Skeletal muscle tissue (tissue), 5 donors: ENCODE data around the gene KRTAP4-3. TPM values are rescaled to one million over a fixed set of nuclear protein-coding genes. Genes with fewer than 3 reads are reported as not detected.
"Not testable (repeated sequence)": the region's sequence is repeated elsewhere in the genome, so short reads cannot be mapped to it uniquely, and the experiment has no call there.

Experiments used
- H3K27ac ChIP-seq: one replicate; pipeline ENCODE4 v1.7.0; 2013; ENCODE audit warnings: mild to moderate bottlenecking, low read depth, low read length, inconsistent platforms
- H3K27me3 ChIP-seq, 3 donors: one replicate each; pipeline ENCODE4 v1.7.0; 2013; ENCODE audit warnings: low read length in 3 of 3; ENCODE audit not compliant: control insufficient read depth in 3 of 3, insufficient read depth in 3 of 3
- H3K36me3 ChIP-seq, 3 donors: one replicate each; pipeline ENCODE4 v1.7.0; 2013; ENCODE audit warnings: low read length in 3 of 3; ENCODE audit not compliant: control insufficient read depth in 3 of 3, insufficient read depth in 3 of 3
- H3K4me1 ChIP-seq, 3 donors: one replicate each; pipeline ENCODE4 v1.7.0; 2013; ENCODE audit warnings: low read length in 3 of 3, mild to moderate bottlenecking in 3 of 3; ENCODE audit not compliant: control insufficient read depth in 3 of 3, insufficient read depth in 3 of 3
- H3K4me3 ChIP-seq, 3 donors: one replicate each; pipeline ENCODE4 v1.7.0; 2013; ENCODE audit warnings: low read length in 3 of 3
- H3K9ac ChIP-seq, 3 donors: one replicate each; pipeline ENCODE4 v1.7.0; 2013; ENCODE audit warnings: low read length in 3 of 3, mild to moderate bottlenecking in 3 of 3, moderate library complexity in 2 of 3, low read depth in 1 of 3
- H3K9me3 ChIP-seq, 3 donors: one replicate each; pipeline ENCODE4 v1.7.0; 2013; ENCODE audit warnings: low read length in 3 of 3; ENCODE audit not compliant: control insufficient read depth in 3 of 3
- small RNA-seq: library from RNA; depleted of rRNA; stranded (forward); fragments of <200 nt; gene quantifications from one replicate; pipeline ENCODE3, GENCODE V24; 2014
- total RNA-seq: library from RNA; depleted of rRNA; stranded (reverse); fragments of >200 nt; gene quantifications from one replicate; pipeline ENCODE4 v1.2.3, GENCODE V29; 2014
- donor health status: Osteomylitis.

The KRTAP4-3 gene
- total RNA-seq, 1 donor from 2014 or later: not detected

DNA sequence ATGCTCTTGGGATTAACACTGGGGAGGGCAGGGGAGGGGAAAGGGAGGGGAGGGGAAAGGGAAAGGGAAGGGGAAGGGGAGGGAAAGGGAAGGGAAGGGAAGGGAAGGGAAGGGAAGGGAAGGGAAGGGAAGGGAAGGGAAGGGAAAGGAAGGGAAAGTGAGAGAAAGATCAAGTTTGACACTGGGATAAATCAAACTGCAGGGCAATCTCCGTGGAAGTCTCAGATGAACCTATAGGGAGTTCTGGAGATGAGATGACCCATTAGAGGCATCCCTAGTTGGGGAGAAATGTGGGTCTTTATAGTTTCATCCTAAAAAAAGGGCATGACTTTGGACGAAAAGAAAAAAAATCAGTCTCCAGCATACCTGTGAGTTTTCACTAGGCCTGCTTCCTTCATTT lies 46.3 kb downstream of the KRTAP4-3 start:
- peaks cover 0 to 7% (median 0%) of the 10 kb centered on the region in 3 donors for H3K27me3 ChIP-seq
- H3K9me3 ChIP-seq: no peaks in the 10 kb centered on the region
- H3K36me3 ChIP-seq: no peaks in the 10 kb centered on the region
- no peaks in the 10 kb centered on the region for H3K4me1 ChIP-seq
- H3K27ac ChIP-seq: no peak overlapping the region
- H3K4me3 ChIP-seq: no peak overlapping the region
- H3K9ac ChIP-seq: no peak overlapping the region

DNA sequence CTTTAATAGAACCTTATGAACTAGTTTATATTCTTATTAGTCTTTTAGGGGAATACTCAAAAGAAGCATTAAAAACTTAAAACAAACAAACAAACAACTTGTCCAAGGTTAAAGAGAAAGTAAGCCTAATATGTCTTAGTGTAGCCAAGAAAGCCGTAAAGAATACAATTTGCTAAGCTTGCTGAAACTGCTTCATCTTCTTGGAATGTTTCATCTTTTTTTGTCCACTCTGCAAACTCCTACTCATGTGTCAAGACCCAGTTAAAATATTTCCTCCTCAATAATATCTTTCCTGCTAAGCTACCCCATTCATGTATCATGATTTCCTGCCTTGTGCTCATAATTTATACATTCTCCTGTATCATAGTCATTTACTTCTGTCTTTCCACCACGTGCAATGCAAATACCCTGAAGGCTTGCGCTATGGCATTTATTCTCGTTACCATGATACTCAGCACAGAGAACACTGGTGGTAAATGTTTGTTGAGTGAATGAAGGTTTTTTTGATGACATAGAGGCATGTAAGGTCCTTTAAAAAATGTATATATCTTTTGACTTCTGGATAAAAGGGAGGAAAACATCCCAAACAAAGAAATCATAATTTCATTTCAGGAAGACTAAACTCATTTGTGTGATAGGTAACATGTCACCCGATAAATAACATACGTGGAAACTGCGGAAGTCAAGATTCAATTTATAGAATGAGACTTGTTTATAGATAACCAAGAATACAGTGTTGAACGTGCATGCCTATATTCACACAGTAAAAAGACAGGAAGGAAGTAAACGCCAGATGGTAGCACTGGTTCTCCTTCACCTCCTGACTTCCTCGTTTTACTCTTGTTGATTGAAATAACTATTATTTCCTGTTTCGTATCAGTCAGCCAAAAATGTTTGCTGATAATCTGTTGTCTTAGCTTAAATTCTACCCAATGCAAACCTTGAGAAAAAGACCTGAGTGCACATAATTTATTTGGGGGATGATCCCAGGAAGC lies 48.0 kb downstream of the KRTAP4-3 start:
- H3K9me3 ChIP-seq, H3K4me3 ChIP-seq, H3K36me3 ChIP-seq, H3K27me3 ChIP-seq, H3K27ac ChIP-seq, H3K4me1 ChIP-seq, H3K9ac ChIP-seq: not testable (repeated sequence)

DNA sequence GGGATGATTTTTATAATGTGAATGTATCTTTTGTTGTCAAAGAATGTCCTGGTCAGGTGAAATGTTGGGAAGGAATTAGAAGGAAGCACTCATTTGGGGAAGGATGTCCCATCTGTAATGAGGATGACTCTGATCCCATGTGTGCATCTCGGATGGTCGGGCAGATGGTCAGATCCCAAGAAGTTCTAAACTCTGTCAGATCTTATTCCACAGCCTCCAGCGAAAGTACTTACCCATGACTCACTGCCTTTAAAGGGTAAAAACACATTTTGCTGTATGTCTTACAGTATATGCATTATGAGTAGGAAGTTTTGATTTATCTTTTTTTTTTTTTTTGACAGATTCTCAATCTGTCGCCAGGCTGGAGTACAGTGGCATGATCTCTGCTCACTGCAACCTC lies 49.3 kb downstream of the KRTAP4-3 start:
- Histone ChIP-seq H3K9ac (no peak overlapping the region), H3K4me1 (no peaks in the 10 kb centered on the region), H3K27me3 (peaks cover 0 to 7% (median 0%) of the 10 kb centered on the region in 3 donors), H3K36me3 (no peaks in the 10 kb centered on the region), H3K27ac (no peak overlapping the region), H3K9me3 (no peaks in the 10 kb centered on the region), H3K4me3 (no peak overlapping the region)

DNA sequence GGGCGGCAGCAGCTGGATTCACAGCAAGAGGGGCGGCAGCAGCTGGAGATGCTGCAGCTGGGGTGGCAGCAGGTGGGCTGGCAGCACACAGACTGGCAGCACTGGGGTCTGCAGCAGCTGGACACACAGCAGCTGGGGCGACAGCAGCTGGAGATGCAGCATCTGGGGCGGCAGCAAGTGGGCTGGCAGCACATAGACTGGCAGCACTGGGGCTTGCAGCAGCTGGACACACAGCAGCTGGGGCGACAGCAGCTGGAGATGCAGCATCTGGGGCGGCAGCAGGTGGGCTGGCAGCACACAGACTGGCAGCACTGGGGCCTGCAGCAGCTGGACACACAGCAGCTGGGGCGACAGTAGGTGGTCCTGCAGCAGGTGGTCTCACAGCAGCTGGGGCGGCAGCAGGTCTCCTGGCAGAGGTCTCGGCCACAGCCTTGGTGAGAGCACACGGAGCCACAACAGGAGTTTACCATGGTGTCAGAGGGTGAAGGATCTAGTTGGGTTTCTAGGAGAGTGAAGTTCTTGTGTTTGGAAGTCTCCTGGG lies 50.1 kb downstream of the KRTAP4-3 start, which contains the start of gene KRTAP4-11:
Gene KRTAP4-11 (minus strand): TSS at position 528 of the 541 bp plus-strand sequence. CDS start 58 bp downstream, at position 470.
- H3K27me3 ChIP-seq, H3K4me3 ChIP-seq, H3K9me3 ChIP-seq, H3K4me1 ChIP-seq, H3K36me3 ChIP-seq, H3K9ac ChIP-seq, H3K27ac ChIP-seq: not testable (repeated sequence)

Small RNA genes lying within 50 kb of the gene (small RNA-seq; reads per million reads assigned to genes)
- not detected for gene KRTAP4-17P

Other genes with a start within 250 kb of the KRTAP4-3 start
- gene KRT23, start 230.6 kb downstream of the KRTAP4-3 start, total RNA-seq: 0.52 TPM
- 3.1 TPM for gene KRT39, start 201.3 kb downstream of the KRTAP4-3 start, total RNA-seq
- gene KRT40, start 183.9 kb downstream of the KRTAP4-3 start, total RNA-seq: 6.3 TPM
- not detected for gene KRTAP3-3, start 174.1 kb downstream of the KRTAP4-3 start, total RNA-seq
- gene KRTAP3-2, start 168.3 kb downstream of the KRTAP4-3 start, total RNA-seq: not detected
- not detected for gene KRTAP3-1, start 159.1 kb downstream of the KRTAP4-3 start, total RNA-seq
- not detected for gene KRTAP1-5, start 141.0 kb downstream of the KRTAP4-3 start, total RNA-seq
- gene KRTAP1-4, start 138.0 kb downstream of the KRTAP4-3 start, total RNA-seq: not detected
- not detected for gene KRTAP1-3, start 133.3 kb downstream of the KRTAP4-3 start, total RNA-seq
- gene KRTAP1-1, start 126.8 kb downstream of the KRTAP4-3 start, total RNA-seq: not detected
- gene KRTAP2-1, start 120.9 kb downstream of the KRTAP4-3 start, total RNA-seq: not detected
- not detected for gene KRTAP2-2, start 113.0 kb downstream of the KRTAP4-3 start, total RNA-seq
- gene KRTAP2-3, start 108.1 kb downstream of the KRTAP4-3 start, total RNA-seq: not detected
- gene KRTAP2-4, start 102.3 kb downstream of the KRTAP4-3 start, total RNA-seq: not detected
- gene KRTAP4-7, start 84.1 kb downstream of the KRTAP4-3 start, total RNA-seq: not detected
- gene KRTAP4-8, start 70.1 kb downstream of the KRTAP4-3 start, total RNA-seq: not detected
- not detected for gene KRTAP4-16, start 66.0 kb downstream of the KRTAP4-3 start, total RNA-seq
- gene KRTAP4-9, start 62.8 kb downstream of the KRTAP4-3 start, total RNA-seq: not detected
- not detected for gene KRTAP4-11, start 49.8 kb downstream of the KRTAP4-3 start, total RNA-seq
- gene KRTAP4-12, start 44.0 kb downstream of the KRTAP4-3 start, total RNA-seq: not detected
- not detected for gene KRTAP4-6, start 27.7 kb downstream of the KRTAP4-3 start, total RNA-seq
- not detected for gene KRTAP4-5, start 18.4 kb downstream of the KRTAP4-3 start, total RNA-seq
- not detected for gene KRTAP4-4, start 7.5 kb downstream of the KRTAP4-3 start, total RNA-seq
- not detected for gene KRTAP4-2, start 10.0 kb upstream of the KRTAP4-3 start, total RNA-seq
- gene KRTAP4-1, start 16.7 kb upstream of the KRTAP4-3 start, total RNA-seq: not detected
- not detected for gene KRTAP9-1, start 21.7 kb upstream of the KRTAP4-3 start, total RNA-seq
- gene KRTAP9-2, start 58.4 kb upstream of the KRTAP4-3 start, total RNA-seq: not detected
- gene KRTAP9-3, start 64.2 kb upstream of the KRTAP4-3 start, total RNA-seq: not detected
- not detected for gene KRTAP9-8, start 69.8 kb upstream of the KRTAP4-3 start, total RNA-seq
- not detected for gene KRTAP9-4, start 81.5 kb upstream of the KRTAP4-3 start, total RNA-seq
- not detected for gene KRTAP9-9, start 87.2 kb upstream of the KRTAP4-3 start, total RNA-seq
- not detected for gene KRTAP9-6, start 97.2 kb upstream of the KRTAP4-3 start, total RNA-seq
- not detected for gene KRTAP9-7, start 107.5 kb upstream of the KRTAP4-3 start, total RNA-seq
- gene KRTAP29-1, start 134.6 kb upstream of the KRTAP4-3 start, total RNA-seq: not detected
- not detected for gene KRTAP16-1, start 141.1 kb upstream of the KRTAP4-3 start, total RNA-seq
- gene KRTAP17-1, start 147.5 kb upstream of the KRTAP4-3 start, total RNA-seq: not detected
- gene KRT33A, start 182.6 kb upstream of the KRTAP4-3 start, total RNA-seq: not detected
- gene KRT33B, start 201.6 kb upstream of the KRTAP4-3 start, total RNA-seq: not detected
- gene KRT34, start 214.1 kb upstream of the KRTAP4-3 start, total RNA-seq: not detected
- gene KRT31, start 229.4 kb upstream of the KRTAP4-3 start, total RNA-seq: 3.1 TPM